ENCODE results near the gene GSPT1.
"Not testable (repeated sequence)": the region's sequence is repeated elsewhere in the genome, so short reads cannot be mapped to it uniquely, and the experiment has no call there.

GSPT1 gene

GRCh38 chr16:11824362-11824761, 91.4 kb downstream of the GSPT1 start:
- no peak for TF ChIP-seq CTCF (IDR thresholded peaks at IDR 0.05; ENCODE audit: insufficient read depth, low read depth, low read length, missing control alignments)
- no peak for DNase-seq (ENCODE audit: low read depth)
- no peak overlapping the region for H3K4me3 ChIP-seq (ENCODE audit: low read length)

GRCh38 chr16:11823645-11824044, 92.1 kb downstream of the GSPT1 start:
- DNase-seq (ENCODE audit: low read depth): not testable (repeated sequence)

GRCh38 chr16:11819798-11820197, 96.0 kb downstream of the GSPT1 start:
- no peak for TF ChIP-seq CTCF (IDR thresholded peaks at IDR 0.05; ENCODE audit: insufficient read depth, low read depth, low read length, missing control alignments)
- no peak overlapping the region for H3K4me3 ChIP-seq (ENCODE audit: low read length)
- no peak for DNase-seq (ENCODE audit: low read depth)

More at GRCh38 chr16:11823645-11824044, 92.1 kb downstream of the GSPT1 start:
- not testable (repeated sequence) for H3K4me3 ChIP-seq (ENCODE audit: low read length)

- DNase-seq (ENCODE audit: low read depth); H3K4me3 ChIP-seq (ENCODE audit: low read length): not testable (repeated sequence)
These were observed 96.8 kb downstream of the GSPT1 start for GRCh38 chr16:11818970-11819369.
